GM19455 (cell line): ENCODE data around the gene MAPK8IP1.
"Not testable (repeated sequence)": the region's sequence is repeated elsewhere in the genome, so short reads cannot be mapped to it uniquely, and the experiment has no call there.

ENCODE experiments used
- ATAC-seq: cut with Tn5 transposase; IDR thresholded peaks from one replicate; pipeline ENCODE4 v1.9.1; 2021; ENCODE audit not compliant: unreplicated experiment

MAPK8IP1 gene

DNA sequence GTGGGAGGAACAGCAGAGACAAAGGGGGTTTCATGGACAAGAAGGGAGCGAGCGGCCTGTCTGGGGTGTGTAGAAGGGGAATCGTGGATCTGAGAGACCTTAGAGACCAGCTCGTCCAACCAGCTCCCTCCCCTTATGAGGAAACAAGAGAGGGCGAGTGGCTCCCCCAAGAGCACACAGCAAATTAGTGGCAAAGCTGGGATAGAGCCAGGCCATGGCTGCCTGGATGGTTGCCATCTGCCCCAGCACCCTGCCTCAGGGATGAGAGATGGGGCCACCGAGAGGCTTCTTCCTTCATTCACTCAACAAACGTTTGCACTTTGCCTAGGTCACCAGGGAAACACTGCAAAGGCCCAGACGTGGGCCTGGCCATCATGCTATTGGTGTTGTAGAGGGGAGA is 4.1 kb downstream of the MAPK8IP1 start:
- ATAC-seq: no peak

DNA sequence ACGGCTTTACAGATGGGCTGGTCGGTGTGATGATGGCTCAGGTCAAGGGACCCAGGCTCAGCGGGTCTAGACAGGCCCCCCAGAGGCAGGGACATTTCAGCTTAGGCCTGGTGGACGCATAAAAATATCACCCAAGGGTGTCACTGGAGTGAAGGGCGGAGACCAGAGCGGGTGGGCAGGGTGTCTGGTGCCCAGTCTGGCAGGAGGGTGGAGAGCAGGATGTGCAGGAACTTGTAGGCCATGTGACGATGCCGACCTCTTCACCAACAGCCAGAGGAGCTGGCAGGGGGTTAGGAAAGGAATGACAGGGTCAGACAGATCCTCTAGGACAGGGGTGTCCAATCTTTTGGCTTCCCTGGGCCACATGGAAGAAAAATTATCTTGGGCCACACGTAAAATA is 4.5 kb downstream of the MAPK8IP1 start:
- no peak for ATAC-seq

DNA sequence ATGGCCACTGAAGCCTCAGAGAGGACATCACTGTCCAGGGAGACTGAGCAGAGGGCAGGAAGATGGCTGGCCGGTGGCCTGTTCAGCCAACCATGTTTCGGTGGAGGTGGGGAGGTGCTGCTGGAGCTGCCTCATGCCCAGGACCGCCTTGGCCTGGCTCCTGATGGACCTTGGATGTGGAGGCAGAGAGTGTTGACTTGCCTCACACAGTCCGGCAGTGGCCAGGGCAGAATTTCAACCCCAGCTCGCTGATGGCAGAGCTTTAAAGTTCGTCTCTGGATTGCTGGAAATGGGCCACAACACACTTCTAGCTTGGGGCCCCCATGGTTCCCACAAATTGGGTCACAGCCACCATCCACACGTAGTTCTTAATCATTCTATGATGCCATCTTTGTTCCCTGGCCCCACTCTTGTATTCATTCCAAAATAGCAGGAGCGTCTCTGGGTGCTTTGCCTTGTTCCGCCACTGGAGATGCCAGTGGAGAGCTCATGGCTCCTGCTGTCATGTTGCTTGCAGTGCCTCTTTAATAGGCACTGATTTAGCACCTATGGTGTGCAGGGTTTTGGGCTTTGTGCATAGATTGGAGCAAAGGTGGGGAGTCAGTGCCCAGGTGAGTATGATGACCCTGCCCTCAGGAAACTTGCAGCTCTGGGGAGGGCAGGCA is 5.6 kb downstream of the MAPK8IP1 start:
- ATAC-seq: no peak

DNA sequence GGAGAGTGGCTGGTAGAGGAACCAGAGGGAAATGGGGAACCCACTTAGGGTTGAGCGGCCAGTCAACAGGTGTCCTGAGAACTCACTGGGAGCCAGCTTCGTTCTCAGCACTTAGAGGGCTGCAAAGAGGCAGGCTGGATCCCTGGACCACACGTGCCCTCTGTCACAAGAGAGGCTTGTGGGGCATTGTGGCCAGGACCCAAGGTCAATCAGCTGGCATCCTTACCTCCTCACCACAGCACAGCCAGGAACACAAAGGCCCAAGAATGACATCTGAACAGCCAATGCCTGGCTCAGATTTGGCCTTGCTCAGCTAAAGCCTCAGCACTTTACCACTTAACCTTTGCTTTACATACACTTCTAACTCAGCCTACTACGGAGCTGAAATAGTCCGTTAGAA is 7.4 kb downstream of the MAPK8IP1 start:
- ATAC-seq: no peak

DNA sequence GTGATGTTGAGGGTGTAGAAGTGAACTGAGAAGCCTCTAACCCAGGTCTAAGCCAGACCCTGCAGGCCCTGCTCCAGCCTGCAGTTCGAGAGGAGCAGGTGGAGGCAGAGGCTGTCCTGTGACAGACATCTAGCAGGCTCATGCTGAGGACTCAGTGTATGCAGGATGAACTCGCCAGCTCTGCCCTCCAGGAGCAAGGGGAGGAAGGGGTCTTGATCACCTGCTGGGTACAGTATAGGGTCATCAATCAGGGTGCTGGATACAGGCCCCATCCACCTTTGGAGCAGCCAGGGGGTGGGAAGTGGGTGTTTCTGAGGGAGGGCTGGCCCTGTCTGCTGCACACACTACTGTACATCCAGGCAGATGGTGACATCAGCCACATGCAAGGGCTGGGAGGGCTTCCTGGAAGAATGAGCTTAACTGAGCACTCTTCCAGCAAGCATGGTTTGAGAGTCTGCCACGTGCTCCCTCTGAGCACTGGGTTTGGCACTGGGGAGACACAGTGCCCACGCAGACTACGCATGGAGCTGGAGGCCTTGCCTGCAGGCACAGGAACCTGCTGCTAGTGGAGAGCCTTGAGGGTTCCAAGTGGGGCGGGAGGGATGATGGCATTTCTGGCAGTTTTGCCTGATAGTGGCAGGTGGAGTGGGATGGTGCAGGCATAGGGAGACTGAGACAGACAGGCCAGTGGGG is 9.2 kb downstream of the MAPK8IP1 start:
- no peak for ATAC-seq

DNA sequence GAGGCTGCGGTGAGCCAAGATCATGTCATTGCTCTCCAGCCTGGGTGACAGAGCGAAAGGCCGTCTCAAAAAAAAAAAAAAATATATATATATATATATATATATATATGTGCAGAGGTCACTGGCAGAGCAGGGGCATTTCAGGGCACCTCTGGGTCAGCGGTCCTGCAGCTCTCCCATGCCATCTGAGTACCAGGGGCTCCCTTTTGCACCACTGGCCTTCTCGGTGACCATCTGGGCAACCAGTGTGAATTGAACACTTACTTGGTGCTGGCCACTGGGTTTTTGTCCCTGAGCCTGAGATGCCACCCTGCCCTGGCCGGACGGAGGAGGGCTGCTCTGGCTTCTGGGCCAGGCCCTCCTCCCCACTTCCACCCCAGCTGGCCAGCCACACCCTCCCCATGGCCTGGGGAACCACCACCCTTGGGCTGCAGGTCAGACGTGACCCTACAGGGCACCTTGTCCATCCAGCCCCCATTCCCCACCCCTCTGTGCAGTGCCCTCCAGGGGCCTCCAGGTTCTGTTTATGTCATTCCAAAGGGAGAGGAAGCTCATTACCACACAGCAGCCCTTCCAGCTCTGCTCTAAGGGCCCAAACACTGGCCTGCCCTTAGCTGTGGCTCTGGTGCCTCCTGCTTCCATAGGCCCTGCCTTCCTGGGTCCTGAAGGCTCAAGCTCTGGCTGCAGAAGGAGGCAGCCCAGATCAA is 10.3 kb downstream of the MAPK8IP1 start:
- no peak for ATAC-seq

DNA sequence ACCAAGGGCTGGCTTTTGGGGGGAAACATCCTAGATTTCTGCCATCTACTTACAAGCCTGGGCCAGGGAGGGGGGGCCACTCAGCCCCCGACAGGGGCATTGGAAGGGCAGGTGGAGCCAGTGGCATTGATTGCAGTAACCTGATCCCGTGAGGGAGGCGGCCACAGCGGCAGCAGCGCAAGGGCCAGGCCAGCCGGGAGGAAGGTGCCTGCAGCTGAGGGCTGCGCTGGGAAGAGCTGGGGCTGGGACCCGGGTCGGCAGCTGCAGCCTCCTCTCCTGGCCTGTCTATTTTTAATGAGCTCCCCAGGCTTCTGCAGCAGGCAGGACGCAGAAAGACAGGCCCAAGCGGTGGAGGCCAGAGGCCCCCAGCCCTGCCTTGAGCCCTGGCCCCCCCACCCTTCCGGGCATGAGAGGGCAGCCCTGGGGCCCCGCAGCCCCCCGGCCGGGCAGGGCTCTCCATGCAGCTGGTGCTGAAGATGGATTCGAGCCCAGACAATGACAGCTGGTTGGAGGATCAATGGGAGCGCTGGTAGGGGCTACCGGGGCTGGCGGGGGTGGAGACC is 11.1 kb downstream of the MAPK8IP1 start:
- no peak for ATAC-seq

DNA sequence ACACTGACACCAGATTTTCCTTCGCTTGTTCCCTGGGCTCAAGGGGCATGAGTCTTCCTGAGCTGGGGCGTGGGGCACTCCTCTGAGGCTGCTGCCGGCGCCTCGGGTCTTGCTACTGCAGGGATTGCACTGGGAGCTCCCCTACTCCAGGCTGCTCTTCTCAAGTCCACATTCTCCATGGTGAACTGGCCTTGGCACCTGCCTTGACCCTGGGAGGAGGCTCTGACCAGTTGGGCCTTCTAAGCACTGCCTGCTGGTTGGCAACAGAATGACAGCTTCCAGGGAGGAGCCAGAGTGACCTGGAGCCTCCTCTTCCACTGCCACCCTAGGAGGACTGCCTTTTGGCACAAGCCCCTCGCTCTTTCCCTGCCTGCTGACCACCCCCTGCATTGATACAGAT is 12.1 kb downstream of the MAPK8IP1 start:
- ATAC-seq: no peak

DNA sequence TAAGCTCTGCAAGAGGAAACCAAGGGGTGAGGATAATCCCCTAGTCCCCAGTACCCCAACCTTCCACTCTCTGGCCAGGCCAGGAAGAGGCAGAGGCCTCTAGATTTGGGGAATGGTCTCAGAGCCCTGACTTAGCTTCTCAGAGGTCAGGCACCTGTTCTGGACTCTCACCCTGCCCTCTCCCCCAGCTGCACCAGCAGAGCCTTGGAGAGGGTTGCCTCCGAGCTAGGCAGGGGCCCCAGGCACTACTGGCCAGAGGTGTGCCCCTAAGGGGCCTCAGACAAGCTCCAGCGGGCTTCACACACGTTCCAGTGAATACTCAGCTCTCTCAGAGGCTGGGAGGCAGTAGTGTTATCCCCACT is 13.6 kb downstream of the MAPK8IP1 start:
- no peak for ATAC-seq

DNA sequence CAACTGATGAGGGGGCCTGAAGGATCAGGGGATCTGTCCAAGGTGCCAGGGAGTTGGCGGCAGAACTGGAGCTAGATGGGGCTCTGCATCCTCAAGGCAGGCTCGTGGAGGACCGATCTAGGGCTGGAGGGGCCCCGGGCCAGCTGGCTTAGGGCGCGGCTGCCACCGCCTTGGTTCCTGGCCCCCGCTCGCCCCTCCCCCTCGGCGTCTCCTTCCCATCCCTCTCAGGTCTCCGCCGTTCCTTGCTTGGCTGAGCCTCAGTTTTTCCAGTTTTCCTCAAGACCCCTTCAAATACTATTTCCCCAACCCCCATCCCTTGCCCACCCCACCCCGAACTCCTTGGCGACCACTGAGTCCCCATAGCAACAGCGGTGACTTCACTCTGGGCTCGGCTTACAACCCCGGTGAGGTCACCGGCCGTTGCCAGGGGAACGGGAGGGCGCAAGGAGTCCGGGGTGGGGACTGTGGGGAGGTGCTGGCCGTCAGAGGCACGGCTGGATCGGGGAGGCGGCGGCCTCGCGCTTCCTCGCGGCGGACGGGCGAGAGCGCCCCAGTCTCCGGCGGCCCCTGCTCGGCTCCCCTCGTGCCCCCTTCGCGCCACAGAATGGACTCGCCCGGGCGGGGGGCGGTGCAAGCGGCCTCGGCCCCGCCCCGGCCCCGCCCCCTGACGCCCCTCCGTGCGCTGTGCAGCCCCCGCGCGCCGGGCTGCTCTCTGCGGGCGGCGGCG is 14.2 kb downstream of the MAPK8IP1 start:
- ATAC-seq: peak; percentile 43

DNA sequence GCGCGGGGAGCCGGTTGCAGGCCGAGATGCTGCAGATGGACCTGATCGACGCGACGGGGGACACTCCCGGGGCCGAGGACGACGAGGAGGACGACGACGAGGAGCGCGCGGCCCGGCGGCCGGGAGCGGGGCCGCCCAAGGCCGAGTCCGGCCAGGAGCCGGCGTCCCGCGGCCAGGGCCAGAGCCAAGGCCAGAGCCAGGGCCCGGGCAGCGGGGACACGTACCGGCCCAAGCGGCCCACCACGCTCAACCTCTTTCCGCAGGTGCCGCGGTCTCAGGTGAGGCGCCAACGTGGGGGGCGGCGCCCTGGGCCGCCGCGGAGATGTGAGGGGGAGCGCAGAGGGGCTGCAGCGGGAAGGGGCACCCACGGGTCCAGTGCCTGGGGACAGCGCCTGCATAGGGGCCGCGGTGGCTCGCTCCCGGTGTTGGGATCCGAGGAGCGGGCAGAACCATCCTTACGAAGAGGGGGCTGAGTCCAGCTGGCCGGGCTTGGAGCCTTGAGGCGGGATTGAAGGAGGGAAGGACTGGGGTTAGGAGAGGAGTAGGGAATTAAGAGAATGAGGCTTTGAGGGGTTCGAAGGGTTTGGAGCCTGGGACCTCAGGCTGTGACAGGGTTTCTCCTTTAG is 14.8 kb downstream of the MAPK8IP1 start:
- peak; percentile 5 for ATAC-seq

DNA sequence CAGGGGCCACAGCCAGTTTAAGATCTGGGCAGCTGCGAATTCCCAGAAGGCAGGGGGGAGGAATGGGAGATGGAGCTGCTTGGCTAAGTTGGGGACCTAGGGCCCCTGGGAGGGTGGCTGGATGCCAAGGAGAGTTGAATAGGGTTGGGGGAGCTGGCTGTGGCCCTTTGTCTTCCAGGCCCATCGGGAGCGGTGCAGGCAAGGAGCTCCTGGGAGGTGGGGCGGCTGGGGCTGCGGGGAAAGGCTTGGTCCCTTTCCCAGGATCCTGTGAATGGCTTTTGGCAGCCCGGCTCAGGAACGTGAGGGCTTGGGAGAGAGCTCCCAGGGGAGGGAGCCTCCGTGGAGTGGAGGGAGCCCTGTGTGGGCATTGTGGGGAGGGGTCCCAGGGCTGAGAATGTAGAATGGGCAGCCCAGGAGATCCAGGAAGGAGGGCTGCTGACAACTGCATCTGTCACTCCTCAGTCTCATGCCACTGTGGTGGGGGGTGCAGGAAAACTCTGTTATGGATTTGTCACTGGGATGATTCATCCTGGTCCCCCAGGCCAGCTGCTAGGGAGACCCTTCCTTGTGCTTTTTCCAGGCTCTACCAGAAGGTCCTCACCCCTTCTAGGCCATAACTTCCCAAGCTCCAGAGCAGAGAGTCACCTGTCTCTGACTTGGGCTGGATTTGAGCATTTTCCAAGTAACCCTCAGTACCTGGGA is 15.6 kb downstream of the MAPK8IP1 start:
- no peak for ATAC-seq

DNA sequence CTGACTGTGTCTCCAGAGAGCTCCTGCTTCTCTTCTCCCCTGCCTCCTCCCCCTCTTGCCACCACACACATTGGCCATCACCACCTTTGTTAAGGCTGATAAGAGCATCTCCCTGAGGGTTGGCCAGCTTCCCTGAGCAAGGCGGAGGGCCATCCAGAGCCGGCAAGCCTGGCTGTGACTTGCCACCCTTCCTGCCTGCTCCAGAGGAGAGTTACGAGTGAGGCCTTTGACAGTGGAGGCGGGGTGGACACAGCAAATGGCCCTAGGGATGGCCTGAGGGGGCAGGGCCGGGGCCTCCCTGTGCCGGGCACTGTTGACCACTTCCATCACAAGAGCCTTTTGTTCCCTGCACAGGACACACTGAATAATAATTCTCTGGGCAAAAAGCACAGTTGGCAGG is 16.2 kb downstream of the MAPK8IP1 start:
- no peak for ATAC-seq

DNA sequence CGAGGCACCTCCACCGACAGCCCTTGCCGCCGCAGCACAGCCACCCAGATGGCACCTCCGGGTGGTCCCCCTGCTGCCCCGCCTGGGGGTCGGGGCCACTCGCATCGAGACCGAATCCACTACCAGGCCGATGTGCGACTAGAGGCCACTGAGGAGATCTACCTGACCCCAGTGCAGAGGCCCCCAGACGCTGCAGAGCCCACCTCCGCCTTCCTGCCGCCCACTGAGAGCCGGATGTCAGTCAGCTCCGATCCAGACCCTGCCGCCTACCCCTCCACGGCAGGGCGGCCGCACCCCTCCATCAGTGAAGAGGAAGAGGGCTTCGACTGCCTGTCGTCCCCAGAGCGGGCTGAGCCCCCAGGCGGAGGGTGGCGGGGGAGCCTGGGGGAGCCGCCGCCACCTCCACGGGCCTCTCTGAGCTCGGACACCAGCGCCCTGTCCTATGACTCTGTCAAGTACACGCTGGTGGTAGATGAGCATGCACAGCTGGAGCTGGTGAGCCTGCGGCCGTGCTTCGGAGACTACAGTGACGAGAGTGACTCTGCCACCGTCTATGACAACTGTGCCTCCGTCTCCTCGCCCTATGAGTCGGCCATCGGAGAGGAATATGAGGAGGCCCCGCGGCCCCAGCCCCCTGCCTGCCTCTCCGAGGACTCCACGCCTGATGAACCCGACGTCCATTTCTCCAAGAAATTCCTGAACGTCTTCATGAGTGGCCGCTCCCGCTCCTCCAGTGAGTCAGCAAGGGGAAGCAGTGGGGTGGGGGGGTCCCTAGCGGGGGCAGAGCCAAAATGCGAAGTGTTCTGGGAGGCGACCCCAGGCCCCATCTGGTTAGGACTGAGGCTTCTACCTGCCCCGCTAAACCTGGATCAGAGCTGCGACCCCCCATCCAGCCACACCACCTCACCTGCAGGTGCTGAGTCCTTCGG is 17.3 kb downstream of the MAPK8IP1 start:
- ATAC-seq: no peak

DNA sequence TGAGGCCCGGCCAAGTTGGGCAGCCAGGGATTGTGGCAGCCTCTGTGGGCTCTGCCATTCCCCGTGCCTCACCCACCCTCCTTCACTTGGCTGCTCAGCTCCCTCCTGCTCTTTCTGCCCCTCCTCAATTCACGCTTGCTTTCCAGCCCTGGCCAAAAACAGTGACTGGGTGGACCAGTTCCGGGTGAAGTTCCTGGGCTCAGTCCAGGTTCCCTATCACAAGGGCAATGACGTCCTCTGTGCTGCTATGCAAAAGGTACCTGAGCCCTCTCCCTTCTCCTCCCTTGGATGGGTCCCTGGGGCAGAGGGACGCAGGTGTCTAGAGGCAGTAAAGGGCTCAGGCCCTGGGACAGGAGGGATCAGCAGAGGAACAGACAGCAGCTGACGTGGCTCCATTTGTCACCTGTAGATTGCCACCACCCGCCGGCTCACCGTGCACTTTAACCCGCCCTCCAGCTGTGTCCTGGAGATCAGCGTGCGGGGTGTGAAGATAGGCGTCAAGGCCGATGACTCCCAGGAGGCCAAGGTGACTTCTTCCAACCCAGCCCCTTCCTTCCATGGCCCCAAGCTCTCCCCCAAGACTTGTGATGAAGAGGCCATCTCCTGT is 19.0 kb downstream of the MAPK8IP1 start:
- ATAC-seq: no peak

DNA sequence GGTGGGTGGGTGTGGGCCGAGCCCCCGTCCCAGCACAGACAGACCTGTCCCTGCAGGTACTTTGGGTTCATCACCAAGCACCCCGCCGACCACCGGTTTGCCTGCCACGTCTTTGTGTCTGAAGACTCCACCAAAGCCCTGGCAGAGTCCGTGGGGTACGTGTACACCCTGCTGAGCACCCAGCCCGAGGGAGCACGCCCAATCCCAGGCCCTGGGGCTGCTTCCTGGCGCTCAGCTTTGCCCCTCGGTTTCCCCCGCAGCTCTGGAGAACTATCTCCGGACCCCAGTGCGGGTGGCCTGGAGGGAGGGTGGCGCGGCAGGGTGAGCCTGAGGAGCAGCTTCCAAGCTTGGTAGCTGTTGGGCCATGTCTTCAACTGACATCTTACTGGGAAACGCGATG is 19.6 kb downstream of the MAPK8IP1 start:
- no peak for ATAC-seq

DNA sequence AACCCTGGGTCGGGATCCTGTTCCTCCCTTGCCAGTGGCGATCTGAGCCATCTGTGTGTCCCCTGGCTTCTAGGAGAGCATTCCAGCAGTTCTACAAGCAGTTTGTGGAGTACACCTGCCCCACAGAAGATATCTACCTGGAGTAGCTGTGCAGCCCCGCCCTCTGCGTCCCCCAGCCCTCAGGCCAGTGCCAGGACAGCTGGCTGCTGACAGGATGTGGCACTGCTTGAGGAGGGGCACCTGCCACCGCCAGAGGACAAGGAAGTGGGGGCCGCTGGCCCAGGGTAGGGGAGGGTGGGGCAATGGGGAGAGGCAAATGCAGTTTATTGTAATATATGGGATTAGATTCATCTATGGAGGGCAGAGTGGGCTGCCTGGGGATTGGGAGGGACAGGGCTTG is 20.1 kb downstream of the MAPK8IP1 start:
- ATAC-seq: not testable (repeated sequence)

DNA sequence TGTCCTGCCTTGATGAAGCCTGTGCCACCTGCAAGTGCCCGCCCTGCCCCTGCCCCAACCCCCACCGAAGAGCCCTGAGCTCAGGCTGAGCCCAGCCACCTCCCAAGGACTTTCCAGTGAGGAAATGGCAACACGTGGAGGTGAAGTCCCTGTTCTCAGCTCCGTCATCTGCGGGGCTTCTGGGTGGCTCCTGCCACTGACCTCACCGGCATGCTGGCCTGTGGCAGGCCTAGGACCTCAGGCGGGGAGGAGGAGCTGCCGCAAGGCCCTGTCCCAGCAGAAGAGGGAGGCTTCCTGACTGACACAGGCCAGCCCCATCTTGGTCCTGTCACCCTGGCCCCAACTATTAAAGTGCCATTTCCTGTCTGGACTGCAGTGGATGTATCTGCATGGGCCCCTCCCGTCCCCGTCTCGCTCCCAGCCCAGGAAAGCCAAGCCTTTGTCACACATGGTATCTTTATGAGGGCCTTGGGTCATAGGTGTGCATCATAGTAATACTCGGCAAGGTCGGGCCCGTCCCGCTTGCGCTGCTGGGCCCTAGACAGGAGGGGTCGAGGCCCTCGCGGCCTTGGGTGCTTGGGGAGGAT is 20.7 kb downstream of the MAPK8IP1 start:
- ATAC-seq: no peak
